Mucosa of rectum (tissue), 2 donors: ENCODE data around the gene ASIC4.

ENCODE experiments used
- H3K27ac ChIP-seq, 2 donors: one replicate each; pipeline ENCODE4 v1.7.0; 2013; ENCODE audit warnings: inconsistent platforms in 2 of 2, low read depth in 2 of 2, low read length in 2 of 2
- H3K27me3 ChIP-seq, 2 donors: one replicate each; pipeline ENCODE4 v1.7.0; 2013; ENCODE audit warnings: low read length in 2 of 2; ENCODE audit not compliant: control insufficient read depth in 2 of 2, insufficient read depth in 2 of 2
- H3K36me3 ChIP-seq, 2 donors: one replicate each; pipeline ENCODE4 v1.7.0; 2013; ENCODE audit warnings: low read length in 2 of 2; ENCODE audit not compliant: control insufficient read depth in 2 of 2, insufficient read depth in 2 of 2
- H3K4me1 ChIP-seq, 2 donors: one replicate each; pipeline ENCODE4 v1.7.0; 2013; ENCODE audit warnings: low read length in 2 of 2, mild to moderate bottlenecking in 1 of 2; ENCODE audit not compliant: control insufficient read depth in 2 of 2, insufficient read depth in 2 of 2
- H3K4me3 ChIP-seq, 2 donors: one replicate each; pipeline ENCODE4 v1.7.0; 2013; ENCODE audit warnings: low read length in 2 of 2
- H3K9ac ChIP-seq, 2 donors: one replicate each; pipeline ENCODE4 v1.7.0; 2013; ENCODE audit warnings: low read length in 2 of 2, low read depth in 1 of 2, mild to moderate bottlenecking in 1 of 2
- H3K9me3 ChIP-seq, 2 donors: one replicate each; pipeline ENCODE4 v1.7.0; 2013; ENCODE audit warnings: low read length in 2 of 2; ENCODE audit not compliant: control insufficient read depth in 2 of 2
- donor health status: healthy.
- donor health status: Normal muscosa, but diverticular disease.

ASIC4 gene

DNA sequence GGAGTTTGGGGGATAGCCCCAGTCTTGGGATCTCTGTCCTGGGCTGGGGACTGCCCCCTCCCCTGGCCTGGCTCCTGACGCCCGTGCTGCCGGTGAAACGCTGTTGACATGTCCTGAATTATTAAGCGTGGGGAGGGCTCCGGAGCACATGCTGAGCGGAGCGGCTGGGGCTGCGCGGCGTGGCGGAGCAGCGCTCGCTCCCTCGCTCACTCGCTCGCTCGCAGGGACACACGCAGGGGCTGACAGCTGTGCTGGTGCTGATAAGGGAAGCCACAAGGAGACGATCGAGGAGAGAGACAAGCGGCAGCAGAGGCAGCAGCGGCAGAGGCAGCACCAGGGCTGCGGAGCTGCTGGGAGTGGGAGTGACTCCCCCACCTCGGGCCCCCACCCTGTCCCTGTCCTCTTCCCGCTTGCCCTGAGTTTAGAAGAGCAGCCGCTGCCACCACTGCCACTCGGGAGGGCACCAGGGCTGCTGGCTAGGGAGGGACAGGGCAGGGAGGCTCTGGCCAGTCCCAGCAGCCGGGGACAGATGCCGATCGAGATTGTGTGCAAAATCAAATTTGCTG, at the start of gene ASIC4:
Gene ASIC4 (plus strand): TSS at position 287 of the 566 bp plus-strand sequence. CDS start 243 bp downstream, at position 530.
- Histone ChIP-seq H3K9ac (no peak within 1 kb of the TSS), H3K4me3 (no peak within 1 kb of the TSS), H3K27me3 (peaks cover 43 to 72% of the 10 kb centered on the region in 2 donors), H3K9me3 (no peaks in the 10 kb centered on the region), H3K27ac (no peak within 1 kb of the TSS), H3K36me3 (no peaks in the 10 kb centered on the region), H3K4me1 (peaks cover 6 to 7% of the 10 kb centered on the region in 2 donors)

GRCh38 chr2:219465659-219466561, 48.4 kb upstream of the ASIC4 start:
- Histone ChIP-seq H3K36me3 (no peaks in the 10 kb centered on the region), H3K4me3 (no peak overlapping the region), H3K4me1 (no peaks in the 10 kb centered on the region), H3K9ac (no peak overlapping the region), H3K9me3 (no peaks in the 10 kb centered on the region), H3K27ac (no peak overlapping the region), H3K27me3 (no peaks in the 10 kb centered on the region)

GRCh38 chr2:219466816-219467735, 47.2 kb upstream of the ASIC4 start:
- Histone ChIP-seq H3K9me3 (no peaks in the 10 kb centered on the region), H3K27ac (no peak overlapping the region), H3K4me1 (no peaks in the 10 kb centered on the region), H3K36me3 (no peaks in the 10 kb centered on the region), H3K9ac (no peak overlapping the region), H3K27me3 (peaks cover 0 to 2% of the 10 kb centered on the region in 2 donors), H3K4me3 (no peak overlapping the region)

- H3K36me3 ChIP-seq, result no peaks in the 10 kb centered on the region
- H3K4me1 ChIP-seq, result no peaks in the 10 kb centered on the region
- H3K9ac ChIP-seq, result no peak overlapping the region
These were observed 46.6 kb upstream of the ASIC4 start for GRCh38 chr2:219467736-219468075.

DNA sequence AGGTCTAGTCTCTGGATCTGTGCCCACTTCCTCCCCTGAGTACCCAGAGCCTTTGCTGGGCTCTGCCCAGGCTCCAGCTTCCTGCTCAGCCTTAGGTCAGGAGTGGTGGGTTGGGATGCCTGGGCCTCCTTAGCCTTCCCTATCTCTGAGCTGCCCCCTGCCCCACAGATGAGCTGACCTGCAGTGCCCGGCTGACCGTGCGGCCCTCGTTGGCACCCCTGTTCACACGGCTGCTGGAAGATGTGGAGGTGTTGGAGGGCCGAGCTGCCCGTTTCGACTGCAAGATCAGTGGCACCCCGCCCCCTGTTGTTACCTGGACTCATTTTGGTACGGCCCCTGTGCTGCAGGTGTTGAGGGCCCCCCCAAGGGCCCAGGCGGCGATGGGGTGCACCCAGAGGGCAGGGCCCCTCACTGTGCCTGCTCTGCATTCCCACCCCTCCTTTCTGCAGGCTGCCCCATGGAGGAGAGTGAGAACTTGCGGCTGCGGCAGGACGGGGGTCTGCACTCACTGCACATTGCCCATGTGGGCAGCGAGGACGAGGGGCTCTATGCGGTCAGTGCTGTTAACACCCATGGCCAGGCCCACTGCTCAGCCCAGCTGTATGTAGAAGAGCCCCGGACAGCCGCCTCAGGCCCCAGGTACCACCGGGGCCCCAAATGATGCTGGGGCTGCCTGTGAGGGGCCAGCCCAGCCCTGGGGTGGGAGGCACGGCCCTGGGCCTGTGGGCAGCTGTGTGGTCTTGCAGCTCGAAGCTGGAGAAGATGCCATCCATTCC, 45.7 kb upstream of the ASIC4 start:
- Histone ChIP-seq H3K36me3 (no peaks in the 10 kb centered on the region), H3K27me3 (peaks cover 0 to 2% of the 10 kb centered on the region in 2 donors), H3K4me1 (no peaks in the 10 kb centered on the region), H3K9me3 (no peaks in the 10 kb centered on the region), H3K27ac (no peak overlapping the region), H3K4me3 (no peak overlapping the region), H3K9ac (no peak overlapping the region)

More at GRCh38 chr2:219467736-219468075, 46.6 kb upstream of the ASIC4 start:
- Histone ChIP-seq H3K27me3 (peaks cover 0 to 2% of the 10 kb centered on the region in 2 donors), H3K4me3 (no peak overlapping the region), H3K27ac (no peak overlapping the region), H3K9me3 (no peaks in the 10 kb centered on the region)

- no peaks in the 10 kb centered on the region for H3K4me1 ChIP-seq
- no peak overlapping the region for H3K4me3 ChIP-seq
- H3K9ac ChIP-seq, result no peak overlapping the region
- no peaks in the 10 kb centered on the region for H3K9me3 ChIP-seq
- peaks cover 0 to 2% of the 10 kb centered on the region in 2 donors for H3K27me3 ChIP-seq
- H3K27ac ChIP-seq, result no peak overlapping the region
- H3K36me3 ChIP-seq, result no peaks in the 10 kb centered on the region
These were observed 45.0 kb upstream of the ASIC4 start for GRCh38 chr2:219469186-219469724.

- no peaks in the 10 kb centered on the region for H3K36me3 ChIP-seq
- no peak overlapping the region for H3K9ac ChIP-seq
- no peak overlapping the region for H3K27ac ChIP-seq
These were observed 43.9 kb upstream of the ASIC4 start for GRCh38 chr2:219470429-219470828.

GRCh38 chr2:219471476-219472371, 42.6 kb upstream of the ASIC4 start:
- no peaks in the 10 kb centered on the region for H3K36me3 ChIP-seq
- H3K9ac ChIP-seq, result no peak overlapping the region
- no peak overlapping the region for H3K27ac ChIP-seq
- H3K9me3 ChIP-seq, result no peaks in the 10 kb centered on the region
- no peaks in the 10 kb centered on the region for H3K4me1 ChIP-seq
- peaks cover 0 to 2% of the 10 kb centered on the region in 2 donors for H3K27me3 ChIP-seq
- no peak overlapping the region for H3K4me3 ChIP-seq

More at GRCh38 chr2:219470429-219470828, 43.9 kb upstream of the ASIC4 start:
- H3K27me3 ChIP-seq, result peaks cover 0 to 2% of the 10 kb centered on the region in 2 donors
- no peak overlapping the region for H3K4me3 ChIP-seq
- H3K4me1 ChIP-seq, result no peaks in the 10 kb centered on the region
- no peaks in the 10 kb centered on the region for H3K9me3 ChIP-seq
